GM18498 (cell line): ENCODE data around the gene COL23A1.
"Not testable (repeated sequence)": the region's sequence is repeated elsewhere in the genome, so short reads cannot be mapped to it uniquely, and the experiment has no call there.

Experiments
- ATAC-seq: cut with Tn5 transposase; IDR thresholded peaks from one replicate; pipeline ENCODE4 v1.9.1; 2021; ENCODE audit warnings: mild to moderate bottlenecking, moderate library complexity; ENCODE audit not compliant: unreplicated experiment

COL23A1 gene

GRCh38 chr5:178250263-178250662 is 339.9 kb downstream of the COL23A1 start:
- ATAC-seq, result no peak

GRCh38 chr5:178249191-178249989 is 340.8 kb downstream of the COL23A1 start:
- ATAC-seq, result no peak

GRCh38 chr5:178248750-178249149 is 341.4 kb downstream of the COL23A1 start:
- no peak for ATAC-seq

GRCh38 chr5:178247481-178248456 is 342.4 kb downstream of the COL23A1 start:
- ATAC-seq, result no peak

- ATAC-seq, result no peak
These were observed 343.4 kb downstream of the COL23A1 start for GRCh38 chr5:178246624-178247279.

- ATAC-seq, result no peak
These were observed 344.8 kb downstream of the COL23A1 start for GRCh38 chr5:178245389-178245788.

GRCh38 chr5:178244576-178244975 is 345.6 kb downstream of the COL23A1 start:
- no peak for ATAC-seq

DNA sequence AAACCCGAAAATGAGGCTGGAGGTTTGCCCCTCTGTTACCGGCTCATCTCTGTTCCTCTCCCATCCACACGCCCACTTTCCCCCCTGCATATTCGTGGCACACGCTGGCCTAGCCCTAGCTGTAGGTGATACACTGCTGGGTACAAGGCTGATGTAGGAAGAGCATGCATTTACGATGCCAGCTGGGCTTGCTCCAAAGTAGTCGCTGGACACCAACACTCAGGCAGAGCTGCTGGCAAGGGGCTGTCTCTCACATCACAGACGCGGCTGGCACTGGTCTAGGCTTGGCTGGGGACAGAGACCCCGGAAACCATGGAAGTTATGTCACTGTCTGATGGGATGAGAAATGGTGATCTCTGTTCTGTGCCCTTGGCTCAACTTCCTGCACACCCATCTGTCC is 347.8 kb downstream of the COL23A1 start:
- no peak for ATAC-seq

- no peak for ATAC-seq
These were observed 348.4 kb downstream of the COL23A1 start for GRCh38 chr5:178241688-178242231.

DNA sequence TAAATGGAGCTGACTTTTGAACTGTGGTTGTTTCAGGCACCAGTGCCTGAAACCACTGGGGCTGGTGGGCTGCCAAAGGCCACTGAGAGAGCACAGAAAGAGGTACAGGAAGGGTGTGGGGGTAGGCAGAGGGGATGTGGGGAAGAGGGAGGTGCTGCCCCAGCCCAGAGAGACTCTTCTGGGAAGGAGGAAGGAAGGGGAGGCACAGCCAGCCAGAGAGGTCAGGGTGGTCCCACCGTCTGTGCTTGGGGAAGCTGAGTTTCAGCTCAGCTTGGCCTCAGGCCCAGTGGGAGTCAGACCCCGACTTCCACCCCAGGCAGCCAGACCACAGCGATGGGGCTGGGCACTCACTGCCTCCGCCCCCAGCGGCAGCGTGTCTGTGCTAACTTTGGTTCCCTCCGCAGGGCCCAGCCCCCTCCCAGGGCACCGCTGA is 348.9 kb downstream of the COL23A1 start:
- no peak for ATAC-seq

- ATAC-seq, result no peak
These were observed 349.4 kb downstream of the COL23A1 start for GRCh38 chr5:178240766-178241165.

- no peak for ATAC-seq
These were observed 349.9 kb downstream of the COL23A1 start for GRCh38 chr5:178240341-178240741.

GRCh38 chr5:178239626-178240301 is 350.4 kb downstream of the COL23A1 start:
- ATAC-seq, result not testable (repeated sequence)

DNA sequence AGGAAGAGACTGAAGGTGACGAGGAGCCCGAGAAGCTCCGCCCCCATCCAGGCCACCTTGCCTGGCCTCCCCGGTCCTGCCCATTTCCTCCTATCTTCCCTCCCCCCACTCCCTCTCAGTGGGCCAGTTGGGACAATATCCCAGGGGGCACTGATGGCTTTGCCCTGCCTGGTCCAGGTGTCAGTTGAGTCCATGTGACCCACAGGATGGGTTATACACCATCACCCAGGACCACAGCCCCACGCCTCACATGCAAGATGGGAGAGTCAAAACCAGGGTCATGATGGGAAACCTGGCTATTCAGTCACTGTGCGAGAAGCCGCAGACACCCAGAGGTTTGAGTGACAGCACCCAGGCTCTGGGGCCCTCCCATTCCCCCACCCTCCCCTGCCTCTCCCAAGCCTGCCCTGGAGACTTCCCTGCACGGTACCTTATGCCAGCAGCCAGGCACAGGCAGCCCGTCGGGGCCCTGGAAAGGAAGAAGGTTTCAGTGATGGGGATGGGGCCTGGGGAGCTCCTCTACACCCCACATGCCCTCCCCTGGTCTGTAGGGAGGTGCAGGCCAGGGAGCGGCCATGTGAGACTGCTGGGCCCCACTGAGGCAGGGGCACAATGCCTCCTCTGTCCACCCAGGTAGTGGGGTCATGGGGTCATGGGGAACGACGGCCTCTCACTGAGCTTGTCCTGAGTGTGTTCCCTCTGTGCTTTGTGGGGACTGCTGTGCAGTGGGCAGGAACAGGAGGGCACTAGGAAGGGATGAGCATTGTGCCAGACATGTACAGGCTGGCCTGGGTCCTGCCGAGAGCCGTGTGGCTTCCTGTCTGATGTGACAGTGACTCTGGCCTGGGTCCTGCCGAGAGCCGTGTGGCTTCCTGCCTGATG is 351.2 kb downstream of the COL23A1 start:
- no peak for ATAC-seq

DNA sequence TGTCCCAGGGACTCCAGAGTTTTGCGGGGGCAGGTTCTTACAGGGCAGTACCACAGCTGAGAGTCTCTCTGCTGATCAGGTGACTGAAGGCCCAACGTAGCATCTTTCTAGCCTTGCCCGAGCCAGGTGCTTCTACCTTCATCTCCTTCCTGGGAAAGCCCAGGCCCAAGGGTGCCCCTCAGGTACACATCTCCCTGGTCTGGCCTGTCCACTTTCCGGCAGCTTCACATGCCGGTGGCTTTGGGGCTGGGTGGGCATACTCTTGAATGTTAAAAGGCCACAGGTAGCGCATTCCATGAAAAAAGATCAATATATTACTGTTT is 351.9 kb downstream of the COL23A1 start:
- no peak for ATAC-seq

- no peak for ATAC-seq
These were observed 352.5 kb downstream of the COL23A1 start for GRCh38 chr5:178237431-178238312.

- ATAC-seq, result no peak
These were observed 353.5 kb downstream of the COL23A1 start for GRCh38 chr5:178236679-178237078.

DNA sequence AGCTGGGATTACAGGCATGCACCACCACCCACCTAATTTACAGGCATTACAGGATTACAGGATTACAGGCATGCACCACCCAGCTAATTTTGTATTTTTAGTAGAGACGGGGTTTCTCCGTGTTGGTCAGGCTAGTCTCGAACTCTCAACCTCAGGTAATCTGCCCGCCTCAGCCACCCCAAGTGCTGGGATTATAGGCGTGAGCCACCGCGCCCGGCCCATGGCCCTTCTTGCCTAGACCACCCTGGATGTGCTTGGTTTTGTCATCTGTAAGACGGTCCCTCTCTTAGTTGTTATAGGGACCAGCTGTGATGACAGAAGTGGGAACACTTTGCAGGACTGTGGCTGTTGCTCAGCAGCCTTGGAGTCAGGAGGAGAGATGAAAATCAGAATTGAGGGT is 354.1 kb downstream of the COL23A1 start:
- ATAC-seq, result no peak

DNA sequence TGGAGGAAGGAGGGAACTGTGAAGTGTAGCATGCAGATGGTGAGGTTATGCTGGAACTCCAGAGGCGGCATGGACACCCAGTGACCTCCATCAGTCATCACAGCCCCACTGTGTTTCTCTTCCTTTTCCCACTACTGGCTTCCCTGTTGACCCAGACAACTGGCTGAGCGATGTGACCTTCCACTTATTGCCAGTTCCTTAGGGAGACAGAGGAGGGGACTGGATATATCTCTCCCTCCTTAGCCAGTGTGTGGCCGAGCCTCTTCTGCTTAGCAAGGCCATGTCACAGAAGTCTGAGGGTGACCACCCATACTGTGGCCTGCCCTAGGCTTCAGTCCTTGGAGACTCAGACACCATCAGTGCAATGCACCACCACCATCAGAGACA is 354.6 kb downstream of the COL23A1 start:
- no peak for ATAC-seq
